Fibroblast of skin of abdomen (primary cell): ENCODE results near the gene ARHGEF39.
"Not testable (repeated sequence)": the region's sequence is repeated elsewhere in the genome, so short reads cannot be mapped to it uniquely, and the experiment has no call there.

Source experiments
- DNase-seq: peaks from one replicate; pipeline ENCODE4 v3.0.0-alpha.2; 2013

Gene ARHGEF39

GRCh38 chr9:35618325-35618727 lies 46.7 kb downstream of the ARHGEF39 start, which contains the start of gene CD72:
CD72 (minus strand) TSS chr9:35618413; CDS start chr9:35618303, 110 bp downstream.
- no peak for DNase-seq

GRCh38 chr9:35617548-35617947 lies 47.4 kb downstream of the ARHGEF39 start:
- no peak for DNase-seq

- peak; percentile 50 for DNase-seq
These were observed 48.1 kb downstream of the ARHGEF39 start for GRCh38 chr9:35616681-35617459.

- DNase-seq, result no peak
These were observed 48.9 kb downstream of the ARHGEF39 start for GRCh38 chr9:35615981-35616680.

GRCh38 chr9:35612843-35613242 lies 52.2 kb downstream of the ARHGEF39 start:
- no peak for DNase-seq

GRCh38 chr9:35612066-35612465 lies 52.9 kb downstream of the ARHGEF39 start:
- DNase-seq, result not testable (repeated sequence)

- DNase-seq, result peak; percentile 44
These were observed 53.7 kb downstream of the ARHGEF39 start for GRCh38 chr9:35611230-35611797.

- no peak for DNase-seq
These were observed 55.2 kb downstream of the ARHGEF39 start for GRCh38 chr9:35609820-35610163.
